Activated T-helper 9 cell treated with anti-CD3 and anti-CD28 coated beads, Interleukin-2, amount 50 U/mL, for 16 hours (primary cell): Measurements from ENCODE around the gene PTPRCAP.
"Not testable (repeated sequence)": the region's sequence is repeated elsewhere in the genome, so short reads cannot be mapped to it uniquely, and the experiment has no call there.

Experiments used
- DNase-seq: peaks from one replicate; pipeline ENCODE4 v3.0.0-alpha.2; 2020; ENCODE audit warnings: low read depth

The PTPRCAP gene

DNA sequence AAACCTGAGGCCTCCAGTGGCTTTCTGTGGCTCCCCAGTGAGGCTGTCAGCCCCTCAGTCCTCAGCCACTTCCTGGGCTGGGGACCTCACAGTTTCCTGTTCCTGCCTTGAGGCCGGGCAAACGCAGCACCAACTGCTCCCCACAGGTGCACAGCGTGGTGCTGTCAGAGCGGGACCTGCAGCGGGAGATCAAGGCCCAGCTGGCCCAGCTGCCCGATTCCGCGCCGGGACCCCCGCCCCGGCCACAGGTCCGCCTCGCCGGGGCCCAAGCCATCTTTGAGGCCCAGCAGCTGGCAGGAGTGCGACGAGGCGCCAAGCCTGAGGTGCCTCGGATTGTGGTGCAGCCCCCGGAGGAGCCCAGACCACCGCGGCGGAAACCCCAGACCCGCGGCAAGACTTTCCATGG is 28.2 kb downstream of the PTPRCAP start:
- no peak for DNase-seq

DNA sequence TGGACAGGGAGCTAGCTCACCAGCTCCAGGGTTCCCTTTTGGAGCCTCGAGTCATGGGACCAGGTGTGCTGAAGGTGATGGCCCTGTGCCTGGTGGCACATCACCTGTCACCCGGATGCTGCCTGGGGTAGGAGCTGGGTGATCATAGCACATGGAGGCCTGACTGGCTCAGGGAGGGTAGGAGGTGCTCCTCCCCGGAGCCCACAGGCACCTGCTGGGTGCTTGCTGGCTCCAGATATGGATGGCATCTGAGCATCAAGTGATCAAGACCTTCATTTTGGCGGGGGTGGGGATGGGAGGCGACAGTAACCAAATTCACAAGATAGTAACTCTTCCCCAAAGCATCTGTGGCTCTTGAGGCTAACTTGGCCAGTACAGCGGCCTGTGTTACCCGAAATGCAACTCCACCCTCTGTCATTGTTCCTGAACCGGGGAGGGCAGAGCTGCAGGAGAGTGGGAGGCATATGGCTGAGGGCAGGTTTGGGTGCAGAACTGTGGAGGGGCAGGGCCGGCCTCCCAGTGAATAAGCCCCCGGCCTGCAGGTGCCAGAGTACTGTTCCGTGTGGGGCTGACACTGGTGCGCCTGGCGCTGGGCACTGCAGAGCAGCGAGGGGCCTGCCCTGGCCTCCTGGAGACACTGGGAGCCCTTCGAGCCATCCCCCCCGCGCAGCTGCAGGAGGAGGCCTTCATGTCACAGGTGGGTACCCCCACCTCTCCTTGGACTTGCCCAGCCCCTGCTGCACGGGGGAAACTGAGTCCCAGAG is 28.9 kb downstream of the PTPRCAP start:
- DNase-seq, result no peak

DNA sequence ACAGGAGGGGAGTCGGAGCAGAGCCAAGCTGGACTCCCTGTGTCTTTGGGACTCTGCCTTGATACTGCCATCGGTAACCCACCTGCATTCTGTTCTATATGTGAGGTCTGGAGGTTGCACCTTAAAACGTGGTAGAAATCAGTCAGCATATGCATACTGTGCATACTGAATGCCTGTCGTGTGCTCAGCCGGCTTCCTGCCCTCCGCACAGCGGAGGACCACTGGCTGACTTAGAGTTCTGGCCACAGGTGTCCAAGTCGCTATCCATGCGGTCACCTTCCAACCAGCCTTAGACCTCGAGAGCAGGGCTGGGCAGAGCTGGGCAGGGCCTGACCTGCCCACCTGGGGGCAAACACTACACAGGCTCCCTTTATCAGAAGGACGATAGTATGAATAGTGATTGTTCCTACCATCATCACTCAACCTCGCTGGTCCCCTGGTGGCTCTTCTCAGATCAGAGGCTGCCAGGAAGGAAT is 29.8 kb downstream of the PTPRCAP start:
- DNase-seq, result no peak

DNA sequence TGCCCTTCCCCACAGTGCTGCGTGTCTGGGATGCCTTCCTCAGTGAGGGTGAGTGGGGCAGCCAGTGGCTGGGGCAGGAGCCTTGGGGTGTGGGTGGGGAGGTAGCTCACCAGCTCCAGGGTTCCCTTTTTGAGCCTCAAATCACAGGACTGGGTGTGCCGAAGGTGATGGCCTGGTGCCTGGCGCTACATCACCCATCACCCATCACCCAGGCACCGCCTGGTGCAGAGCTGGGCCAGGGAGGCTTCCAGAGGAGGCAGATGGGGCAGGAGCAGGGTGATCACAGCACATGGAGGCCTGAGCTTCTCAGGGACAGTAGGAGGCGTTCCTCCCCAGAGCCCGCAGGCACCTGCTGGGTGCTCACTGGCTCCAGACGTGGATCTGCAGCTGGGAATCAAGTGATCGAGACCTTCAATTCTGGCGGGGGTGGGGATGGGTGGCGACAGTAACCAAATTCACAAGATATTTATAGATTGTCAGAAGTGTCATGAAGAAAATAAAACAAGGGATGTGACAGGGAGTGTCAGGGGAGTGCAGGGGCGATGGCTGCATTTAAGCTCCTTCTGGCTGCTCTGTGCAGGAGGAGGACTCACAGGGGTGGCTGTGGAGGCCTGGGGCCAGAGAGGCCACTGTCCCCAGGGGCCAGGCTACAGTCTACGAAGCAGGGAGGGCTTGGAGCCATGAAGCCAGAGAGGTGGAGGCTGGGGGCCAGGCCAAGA is 30.4 kb downstream of the PTPRCAP start:
- no peak for DNase-seq

- DNase-seq, result no peak
These were observed 31.0 kb downstream of the PTPRCAP start for GRCh38 chr11:67406420-67406968.

- DNase-seq, result no peak
These were observed 31.7 kb downstream of the PTPRCAP start for GRCh38 chr11:67405688-67406339.

DNA sequence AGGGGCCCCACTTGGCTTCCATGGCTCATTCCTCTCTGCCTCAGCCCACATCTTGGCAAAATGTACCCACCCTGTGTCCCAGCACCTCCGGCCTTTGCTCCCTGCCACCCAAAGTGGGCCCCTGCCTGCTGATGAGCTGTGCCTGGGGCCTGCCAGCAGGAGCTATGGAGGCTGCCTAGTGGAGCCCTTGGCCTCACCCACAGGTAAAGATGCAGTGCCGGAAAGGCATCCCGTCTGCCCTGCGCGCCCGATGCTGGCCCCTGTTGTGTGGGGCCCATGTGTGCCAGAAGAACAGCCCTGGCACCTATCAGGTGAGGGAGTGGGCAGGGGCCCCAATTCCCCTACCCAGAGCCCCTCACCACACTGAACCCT is 32.3 kb downstream of the PTPRCAP start:
- DNase-seq, result no peak

- no peak for DNase-seq
These were observed 32.8 kb downstream of the PTPRCAP start for GRCh38 chr11:67404515-67405195.

DNA sequence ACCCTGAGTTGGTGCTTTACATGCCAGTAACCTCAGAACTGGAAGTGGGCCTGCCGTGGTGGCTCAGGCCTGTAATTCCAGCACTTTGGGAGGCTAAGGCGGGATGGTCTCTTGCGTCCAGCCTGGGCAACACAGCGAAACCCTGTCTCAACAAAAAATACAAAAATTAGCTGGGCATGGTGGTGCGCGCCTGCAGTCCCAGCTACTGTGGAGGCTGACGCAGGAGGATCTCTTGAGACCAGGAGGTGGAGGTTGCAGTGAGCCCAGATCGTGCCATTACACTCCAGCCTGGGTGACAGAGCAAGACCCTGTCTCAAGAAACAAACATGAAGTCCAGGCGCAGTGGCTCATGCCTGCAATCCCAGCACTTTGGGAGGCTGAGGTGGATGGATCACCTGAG is 34.4 kb downstream of the PTPRCAP start:
- not testable (repeated sequence) for DNase-seq

DNA sequence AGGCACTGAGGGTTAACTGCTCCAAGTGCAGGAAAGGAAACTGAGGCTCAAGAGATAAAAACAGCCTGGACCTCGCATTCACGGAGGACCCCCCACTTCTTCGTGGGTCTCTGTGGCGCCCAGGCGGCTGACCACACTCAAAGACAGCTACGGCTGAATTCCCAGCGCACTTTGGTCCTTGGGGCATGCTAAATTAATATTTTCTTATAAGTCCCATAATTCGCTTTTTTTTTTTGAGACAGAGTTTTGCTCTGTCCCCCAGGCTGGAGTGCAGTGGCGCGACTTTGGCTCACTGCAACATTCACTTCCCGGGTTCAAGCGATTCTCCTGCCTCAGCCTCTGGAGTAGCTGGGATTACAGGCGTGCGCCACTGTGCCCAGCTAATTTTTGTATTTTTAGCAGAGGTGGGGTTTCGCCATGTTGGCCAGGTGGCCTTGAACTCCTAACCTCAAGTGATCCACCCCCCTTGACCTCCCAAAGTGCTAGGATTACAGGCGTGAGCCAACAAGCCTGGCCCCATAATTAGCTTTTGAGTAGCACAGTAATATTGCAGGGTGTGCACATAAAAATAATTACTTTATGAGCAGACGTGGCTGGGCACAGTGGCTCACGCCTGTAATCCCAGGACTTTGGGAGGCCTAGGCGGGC is 35.2 kb downstream of the PTPRCAP start:
- DNase-seq, result not testable (repeated sequence)

DNA sequence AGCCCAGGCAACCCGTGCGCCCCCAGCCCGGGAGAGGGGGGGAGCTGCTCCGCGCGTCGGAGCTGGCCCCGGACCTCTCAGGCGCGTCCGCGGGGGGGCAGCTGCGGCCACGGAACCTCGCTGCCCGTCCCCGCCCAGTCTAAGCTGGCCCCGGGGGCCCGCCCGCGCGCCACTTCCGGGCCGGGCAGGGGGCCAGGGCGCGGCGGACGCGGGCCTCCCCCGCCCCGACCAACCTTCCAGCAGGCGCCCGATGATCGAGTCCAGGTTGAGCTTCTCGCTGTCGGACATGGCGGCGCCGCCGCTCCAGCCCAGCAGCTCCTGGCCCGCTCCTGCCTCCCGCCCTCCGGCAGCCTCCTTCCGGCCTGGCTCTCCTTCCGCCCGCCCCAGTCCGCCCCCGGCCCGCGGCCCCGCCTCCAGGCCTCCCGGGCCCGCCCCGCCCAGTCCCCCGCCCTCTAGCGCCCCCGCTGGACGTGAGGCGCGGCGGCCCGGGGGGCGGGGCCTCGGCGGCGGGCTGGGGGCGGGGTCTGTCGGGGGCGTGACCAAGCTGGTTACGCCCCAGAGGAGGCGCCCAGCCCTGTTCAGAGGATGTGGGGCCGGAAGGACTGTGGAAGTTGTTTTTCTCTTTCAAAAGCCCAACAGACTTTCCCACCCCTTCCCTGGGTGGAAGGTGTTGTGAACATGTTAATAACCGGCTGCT is 35.8 kb downstream of the PTPRCAP start, which contains the start of gene PPP1CA:
TSS of gene PPP1CA (minus strand) at position 364 of the 697 bp plus-strand sequence. CDS start at position 288, 76 bp downstream.
- DNase-seq, result peak; percentile 90

DNA sequence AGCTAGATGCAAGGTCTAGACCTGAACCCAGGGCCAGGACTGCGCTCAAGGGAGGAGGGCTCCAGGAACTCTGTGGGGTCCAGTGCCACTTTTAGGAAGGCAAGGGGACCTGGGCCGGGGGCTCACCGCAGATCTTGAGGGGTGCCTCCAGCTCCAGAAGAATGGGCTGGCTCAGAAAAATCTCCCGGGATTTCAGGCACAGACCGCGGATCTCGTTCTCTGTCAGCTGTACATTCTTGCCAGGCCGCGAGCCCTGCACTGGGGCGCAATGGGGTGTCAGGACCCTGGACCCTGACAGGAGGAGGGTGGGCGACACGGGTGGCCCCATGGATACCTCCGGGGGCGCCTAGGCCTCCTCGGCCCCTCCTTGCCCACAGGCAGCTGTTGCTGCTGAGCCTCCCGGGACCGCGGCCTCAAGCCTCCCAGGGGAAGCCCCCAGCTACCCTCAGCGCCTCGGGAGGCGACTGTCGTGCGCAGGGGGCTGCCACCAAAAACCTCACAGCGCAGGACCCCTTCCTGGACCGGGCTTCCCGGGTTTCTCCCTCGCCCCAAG is 36.5 kb downstream of the PTPRCAP start:
- DNase-seq, result no peak

GRCh38 chr11:67400251-67400941 is 37.1 kb downstream of the PTPRCAP start:
- no peak for DNase-seq

- no peak for DNase-seq
These were observed 38.6 kb downstream of the PTPRCAP start for GRCh38 chr11:67398661-67399563.

- DNase-seq, result no peak
These were observed 39.4 kb downstream of the PTPRCAP start for GRCh38 chr11:67397986-67398660.

- no peak for DNase-seq
These were observed 39.9 kb downstream of the PTPRCAP start for GRCh38 chr11:67397536-67397935.

DNA sequence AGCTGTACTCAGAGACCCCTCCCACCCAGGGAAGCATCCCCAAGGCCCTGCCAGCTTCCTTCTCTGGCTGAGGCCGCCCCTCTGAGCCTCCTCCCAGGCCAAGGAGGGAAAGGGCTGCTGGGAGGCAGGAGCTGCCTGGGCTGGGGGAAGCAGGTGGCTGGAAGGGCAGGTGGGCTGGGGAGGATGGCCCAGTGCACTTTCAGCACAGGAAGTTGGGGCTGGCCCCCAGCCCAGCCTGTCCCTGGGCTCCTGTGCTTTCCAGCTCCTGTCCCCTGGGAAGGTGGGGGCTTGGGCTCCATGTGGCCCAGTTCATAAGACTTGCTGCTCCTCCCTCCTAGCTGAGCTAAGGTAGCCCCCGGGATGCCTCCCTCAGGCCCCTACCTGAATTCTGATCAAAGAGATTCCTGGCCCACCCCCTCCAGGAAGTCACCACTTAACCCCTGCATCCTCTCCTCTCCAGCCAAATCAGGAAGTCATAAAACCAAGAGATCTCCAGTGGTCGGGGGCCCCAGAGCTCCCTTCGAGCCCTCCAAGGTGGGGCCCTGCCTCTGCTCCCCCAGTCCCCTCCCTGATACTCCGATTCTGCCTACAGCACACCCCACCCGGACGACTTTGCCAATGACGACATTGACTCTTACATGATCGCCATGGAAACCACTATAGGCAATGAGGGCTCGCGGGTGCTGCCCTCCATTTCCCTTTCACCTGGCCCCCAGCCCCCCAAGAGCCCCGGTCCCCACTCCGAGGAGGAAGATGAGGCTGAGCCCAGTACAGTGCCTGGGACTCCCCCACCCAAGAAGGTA is 40.7 kb downstream of the PTPRCAP start:
- no peak for DNase-seq
